ENCODE results near the gene MEIOSIN.
"Not testable (repeated sequence)": the region's sequence is repeated elsewhere in the genome, so short reads cannot be mapped to it uniquely, and the experiment has no call there.

Gene MEIOSIN

GRCh38 chr19:45780448-45781213 is 47.4 kb downstream of the MEIOSIN start:
- peak in 1 of 3 experiments; percentile 32 for DNase-seq

GRCh38 chr19:45781214-45782161 is 48.2 kb downstream of the MEIOSIN start:
- peak; percentile 79 to 87 (median 84) for DNase-seq

DNA sequence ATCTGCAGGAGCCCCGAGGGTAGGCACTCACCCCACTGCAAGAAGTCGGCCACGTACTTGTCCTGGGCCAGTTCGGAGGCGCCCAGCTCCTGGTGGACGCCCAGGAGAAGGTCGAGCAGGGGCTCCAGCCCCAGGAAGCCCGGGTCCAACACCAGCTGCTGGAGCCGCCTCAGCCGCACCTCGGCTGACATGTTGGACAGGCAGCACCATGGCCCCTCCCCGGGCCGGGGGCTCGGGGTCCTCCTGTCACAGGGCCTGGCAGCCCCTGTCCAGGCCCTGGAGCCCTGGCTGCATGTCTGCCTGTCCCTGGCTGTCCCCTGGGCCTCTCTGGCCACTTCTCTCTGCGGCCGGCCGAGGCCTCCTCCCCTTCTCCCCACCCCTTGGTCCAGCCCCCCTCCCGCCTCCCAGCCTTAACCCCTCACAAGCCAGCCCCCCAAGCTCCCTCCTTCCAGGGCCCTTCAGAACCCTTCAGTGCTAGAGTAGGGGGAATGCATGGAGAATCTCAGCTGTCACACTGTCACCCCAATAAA is 49.0 kb downstream of the MEIOSIN start, which contains the start of gene DMPK:
Gene DMPK (minus strand): TSS at position 329 of the 530 bp plus-strand sequence. CDS start 138 bp downstream, at position 191.
- DNase-seq: peak in 1 of 3 experiments; percentile 44

DNA sequence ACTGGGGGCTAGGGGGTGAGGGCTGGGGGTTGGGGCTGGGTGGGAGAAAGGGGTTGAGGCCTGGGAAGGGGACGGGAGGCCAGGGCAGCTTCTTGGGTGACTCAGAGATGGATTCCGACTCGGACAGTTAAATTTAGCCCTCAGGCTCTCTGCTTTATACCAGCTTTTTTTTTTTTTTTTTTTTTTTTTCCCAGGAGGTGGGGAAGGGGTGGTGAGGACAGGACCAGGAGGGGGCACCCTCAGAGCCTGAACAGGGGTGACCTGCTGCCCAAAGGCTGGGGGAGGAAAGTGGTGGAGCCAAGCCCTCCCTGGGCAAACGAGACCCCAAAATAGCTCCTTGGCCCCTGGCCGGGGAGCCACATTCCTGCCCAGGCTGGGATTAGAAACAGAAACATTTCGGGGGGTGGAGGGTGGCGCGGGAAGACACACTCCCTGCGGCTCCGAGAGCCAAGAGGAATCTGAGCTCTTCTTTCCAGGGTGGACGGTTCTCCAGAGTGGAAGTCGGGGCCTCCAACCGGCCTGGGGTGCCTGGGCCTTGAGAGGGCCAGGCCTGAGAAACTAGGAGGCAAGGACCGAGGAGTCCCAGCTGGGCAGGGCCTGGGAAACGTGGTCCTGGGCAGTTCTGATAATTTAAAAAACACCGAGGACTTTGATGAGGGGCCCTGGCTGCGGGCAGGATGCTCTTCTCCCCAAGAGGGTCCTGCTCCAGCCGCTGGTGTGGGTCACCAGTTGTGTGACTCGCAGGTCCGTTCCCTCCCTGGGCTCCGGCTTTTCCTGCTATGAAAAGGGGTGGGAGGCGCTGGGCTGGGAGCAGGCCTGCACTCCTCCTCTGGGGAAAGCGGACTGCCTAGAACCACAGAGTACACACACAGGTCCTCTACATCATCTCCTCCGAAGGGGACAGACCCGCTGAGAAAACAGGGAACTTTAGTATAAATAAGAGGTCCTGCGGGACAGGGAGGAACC is 49.9 kb downstream of the MEIOSIN start:
- no peak for DNase-seq

DNA sequence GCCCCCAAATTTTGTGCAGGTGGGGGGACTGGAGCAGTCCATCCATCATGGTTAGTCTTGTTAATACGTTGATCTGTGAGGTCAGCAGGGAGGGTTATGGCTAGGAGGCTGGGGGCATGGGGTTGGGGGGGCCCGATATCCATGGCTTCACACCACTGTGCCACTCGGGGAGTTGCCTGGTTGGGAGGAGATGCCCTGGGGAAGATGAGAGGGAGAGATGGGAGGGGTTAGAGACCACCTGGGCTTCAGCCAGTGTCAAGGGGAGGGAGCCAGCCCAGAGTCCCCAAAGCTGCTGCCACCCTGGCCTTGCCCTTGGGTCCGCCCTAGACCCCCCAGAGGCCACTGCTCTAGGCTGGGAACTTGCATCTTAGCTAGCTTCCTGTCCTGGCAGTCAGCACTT is 50.9 kb downstream of the MEIOSIN start:
- no peak for DNase-seq

DNA sequence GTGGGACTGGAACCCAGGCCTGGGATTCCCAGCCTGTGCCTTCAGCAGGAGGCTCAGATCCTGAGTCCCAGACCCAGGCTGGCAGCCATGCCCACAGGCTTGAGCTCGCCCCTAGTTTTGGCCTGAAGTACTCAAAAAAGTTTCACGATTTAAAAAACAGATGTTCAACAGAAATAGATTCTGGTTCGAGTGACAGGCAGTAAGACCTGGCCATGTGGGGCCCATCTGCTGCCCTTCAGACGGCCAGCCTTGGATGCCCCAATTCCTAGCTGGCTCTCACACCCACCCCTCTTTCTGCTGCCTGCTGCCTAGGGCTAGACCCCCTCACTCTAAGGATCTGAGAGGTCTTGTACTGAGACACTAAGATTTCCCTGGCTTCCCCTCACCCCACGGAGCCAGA is 51.9 kb downstream of the MEIOSIN start:
- no peak for DNase-seq

- DNase-seq: no peak
Measured at GRCh38 chr19:45785781-45786532, 52.7 kb downstream of the MEIOSIN start.

- DNase-seq: no peak
Measured at GRCh38 chr19:45786533-45786894, 53.3 kb downstream of the MEIOSIN start.

GRCh38 chr19:45789035-45789786 is 56.0 kb downstream of the MEIOSIN start:
- no peak for DNase-seq

DNA sequence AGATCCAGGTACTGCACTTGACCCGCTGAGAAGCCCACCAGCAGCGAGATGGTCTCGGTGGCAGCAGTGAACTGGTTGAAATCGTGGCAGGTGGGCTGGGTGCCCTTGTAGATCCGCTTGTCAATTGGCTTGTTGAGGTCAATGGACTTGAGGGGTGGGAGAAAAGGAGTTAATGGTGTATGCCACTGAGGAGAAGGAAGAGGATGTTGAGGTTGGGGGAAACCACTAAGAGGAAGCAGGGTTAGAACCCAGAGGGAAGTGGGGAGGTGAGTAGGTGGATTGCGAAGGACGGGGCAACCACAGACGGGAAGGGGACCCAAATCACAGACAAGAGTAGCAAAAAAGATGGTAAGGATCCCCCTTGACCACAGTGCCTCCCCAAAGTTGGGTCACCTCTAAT is 57.7 kb downstream of the MEIOSIN start:
- no peak for DNase-seq

GRCh38 chr19:45791744-45792469 is 58.7 kb downstream of the MEIOSIN start:
- DNase-seq: peak in 1 of 3 experiments; percentile 20

DNA sequence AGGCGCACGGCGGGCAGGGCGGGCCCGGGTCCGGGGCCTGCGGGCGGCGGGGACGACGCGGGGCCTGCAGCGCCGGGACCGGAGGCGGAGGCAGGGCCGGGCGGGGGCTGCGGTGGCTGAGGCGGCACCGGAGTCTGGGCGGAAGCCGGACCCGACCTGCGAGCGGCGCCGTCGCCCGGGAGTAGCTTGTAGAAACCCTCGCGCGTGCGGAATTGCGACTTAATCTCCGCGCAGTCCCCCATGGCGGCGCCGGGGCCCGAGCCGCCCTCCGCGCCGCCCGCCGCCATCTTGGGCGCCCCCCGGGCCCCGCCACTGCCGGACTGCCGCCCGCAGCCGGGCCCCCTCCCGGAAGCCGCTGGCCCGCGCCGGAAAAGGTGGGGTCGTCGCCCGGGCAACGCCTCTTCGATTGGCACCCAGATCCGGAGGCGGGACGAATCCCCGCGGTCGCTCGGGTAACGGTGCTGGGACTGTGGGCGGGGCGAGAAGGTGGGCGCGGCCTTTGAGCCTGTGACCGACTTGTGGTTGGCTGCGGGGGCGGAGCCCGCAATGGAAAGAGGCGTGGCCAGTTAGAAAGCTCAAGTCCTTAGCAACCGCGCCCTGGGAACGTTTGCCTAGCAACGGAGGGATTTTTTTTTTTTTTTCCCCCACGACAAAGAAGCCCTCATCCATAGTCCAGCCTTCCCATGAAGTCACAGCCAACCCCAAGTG is 59.4 kb downstream of the MEIOSIN start, which contains the start of gene DMWD:
Gene DMWD (minus strand): TSS at position 376 of the 708 bp plus-strand sequence. CDS start 89 bp downstream, at position 287.
- DNase-seq: peak; percentile 98 to 100 (median 99)

- DNase-seq: no peak
Measured at GRCh38 chr19:45793178-45793564, 59.9 kb downstream of the MEIOSIN start.

DNA sequence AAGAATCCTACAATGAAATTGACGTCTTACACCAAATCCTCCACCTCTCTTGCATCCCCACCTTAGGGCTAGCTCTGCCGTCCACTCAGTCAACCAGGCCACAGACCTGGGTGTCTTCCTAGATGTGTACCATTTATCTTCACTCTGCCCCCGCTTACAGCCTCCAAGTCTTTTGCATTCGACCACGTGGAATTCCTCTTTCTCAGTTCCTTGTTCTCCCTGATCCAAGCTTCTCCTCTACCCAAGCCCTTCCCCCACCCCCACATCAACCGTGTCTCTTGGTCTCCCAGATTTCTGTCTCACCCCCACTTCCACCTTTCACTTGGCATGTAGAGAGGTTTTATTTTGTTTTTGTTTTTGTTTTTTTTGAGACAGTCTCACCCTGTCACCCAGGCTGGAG is 60.6 kb downstream of the MEIOSIN start:
- DNase-seq: no peak

- no peak for DNase-seq
Measured at GRCh38 chr19:45794627-45795026, 61.4 kb downstream of the MEIOSIN start.

GRCh38 chr19:45798995-45799517 is 65.8 kb downstream of the MEIOSIN start:
- peak; percentile 62 to 78 (median 70) for DNase-seq

DNA sequence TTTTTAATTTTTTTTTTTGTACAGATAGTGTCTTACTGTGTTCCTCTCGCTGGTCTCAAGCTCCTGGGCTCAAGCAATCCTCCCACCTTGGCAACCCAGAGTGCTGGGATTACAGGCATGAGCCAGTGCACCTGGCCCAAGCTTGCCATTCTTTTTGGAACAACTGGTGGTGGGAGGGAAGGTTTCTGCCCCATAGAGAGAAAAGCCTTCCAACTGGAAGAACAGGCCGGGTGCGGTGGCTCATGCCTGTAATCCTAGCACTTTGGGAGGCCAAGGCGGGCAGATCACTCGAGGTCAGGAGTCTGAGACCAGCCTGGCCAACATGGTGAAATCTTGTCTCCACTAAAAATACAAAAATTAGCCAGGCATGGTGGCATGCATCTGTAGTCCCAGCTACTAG is 66.3 kb downstream of the MEIOSIN start:
- not testable (repeated sequence) for DNase-seq

GRCh38 chr19:45800070-45800553 is 66.9 kb downstream of the MEIOSIN start:
- DNase-seq: no peak

All from NCI-H1417 (cell line).